ENCODE measurements around the gene SOCS6. TPM values are rescaled to one million over a fixed set of nuclear protein-coding genes. Genes with fewer than 3 reads are reported as not detected.

The SOCS6 gene
- total RNA-seq, 6 experiments from 2014 or later, result 26.4 to 35.3 (median 30.7) TPM

DNA sequence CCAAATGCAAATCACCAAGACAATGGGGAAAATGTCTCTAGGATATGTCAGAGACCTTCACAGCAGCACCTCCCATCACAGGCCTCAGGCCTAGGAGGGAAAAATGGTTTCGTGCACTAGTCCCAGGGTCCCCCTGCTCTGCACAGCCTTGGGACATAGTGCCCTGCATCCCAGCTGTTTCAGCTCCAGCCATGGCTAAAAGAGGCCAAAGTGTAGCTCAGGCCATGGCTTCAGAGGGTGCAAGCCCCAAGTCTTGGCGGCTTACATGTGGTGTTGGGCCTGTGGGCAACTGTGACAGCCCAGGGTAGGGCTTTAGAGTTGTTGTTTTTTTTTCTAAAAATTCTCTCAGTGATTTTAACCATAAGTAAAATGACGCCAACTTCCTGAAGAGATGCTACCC, 25.5 kb upstream of the SOCS6 start:
- H3K9me3 Mint-ChIP-seq, result no peaks in the 10 kb centered on the region
- TF ChIP-seq, protein P1, sequence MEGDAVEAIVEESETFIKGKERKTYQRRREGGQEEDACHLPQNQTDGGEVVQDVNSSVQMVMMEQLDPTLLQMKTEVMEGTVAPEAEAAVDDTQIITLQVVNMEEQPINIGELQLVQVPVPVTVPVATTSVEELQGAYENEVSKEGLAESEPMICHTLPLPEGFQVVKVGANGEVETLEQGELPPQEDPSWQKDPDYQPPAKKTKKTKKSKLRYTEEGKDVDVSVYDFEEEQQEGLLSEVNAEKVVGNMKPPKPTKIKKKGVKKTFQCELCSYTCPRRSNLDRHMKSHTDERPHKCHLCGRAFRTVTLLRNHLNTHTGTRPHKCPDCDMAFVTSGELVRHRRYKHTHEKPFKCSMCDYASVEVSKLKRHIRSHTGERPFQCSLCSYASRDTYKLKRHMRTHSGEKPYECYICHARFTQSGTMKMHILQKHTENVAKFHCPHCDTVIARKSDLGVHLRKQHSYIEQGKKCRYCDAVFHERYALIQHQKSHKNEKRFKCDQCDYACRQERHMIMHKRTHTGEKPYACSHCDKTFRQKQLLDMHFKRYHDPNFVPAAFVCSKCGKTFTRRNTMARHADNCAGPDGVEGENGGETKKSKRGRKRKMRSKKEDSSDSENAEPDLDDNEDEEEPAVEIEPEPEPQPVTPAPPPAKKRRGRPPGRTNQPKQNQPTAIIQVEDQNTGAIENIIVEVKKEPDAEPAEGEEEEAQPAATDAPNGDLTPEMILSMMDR (IDR thresholded peaks at IDR 0.05), result no peak
- H3K27me3 Mint-ChIP-seq (ENCODE audit: insufficient read depth), result no peaks in the 10 kb centered on the region
- H3K4me1 Mint-ChIP-seq (ENCODE audit: low read depth), result no peaks in the 10 kb centered on the region
- DNase-seq, result no peak
- H3K36me3 Mint-ChIP-seq (ENCODE audit: low read depth), result no peaks in the 10 kb centered on the region
- H3K27ac Mint-ChIP-seq, result no peak overlapping the region
- H3K4me3 Mint-ChIP-seq, result no peak overlapping the region

DNA sequence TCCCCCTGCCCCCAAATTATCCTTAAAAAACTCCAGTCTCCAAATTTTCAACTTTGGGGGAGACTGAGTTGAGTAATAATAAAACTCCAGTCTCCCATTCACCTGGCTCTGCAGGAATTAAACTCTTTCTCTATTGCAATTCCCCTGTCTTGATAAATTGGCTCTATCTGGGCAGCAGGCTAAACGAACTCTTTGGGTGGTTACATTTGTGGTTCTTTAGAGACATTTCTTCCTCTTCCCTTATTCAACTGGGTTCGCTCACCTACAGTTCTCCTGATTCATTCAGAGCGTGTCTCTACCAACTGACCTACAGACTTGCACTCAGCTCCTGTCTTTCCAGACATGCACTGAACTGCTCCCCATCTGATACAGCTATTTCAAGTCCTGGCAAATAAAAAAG, 17.1 kb upstream of the SOCS6 start:
- no peak for DNase-seq
- Mint-ChIP-seq H3K9me3 (peaks cover 31% of the 10 kb centered on the region), H3K27ac (no peak overlapping the region), H3K4me1 (ENCODE audit: low read depth) (no peaks in the 10 kb centered on the region), H3K27me3 (ENCODE audit: insufficient read depth) (peaks cover 3% of the 10 kb centered on the region; the same call in 1 of the 2 replicates), H3K4me3 (no peak overlapping the region), H3K36me3 (ENCODE audit: low read depth) (peaks cover 27% of the 10 kb centered on the region)
- TF ChIP-seq, protein P1 (IDR thresholded peaks at IDR 0.05), result no peak

DNA sequence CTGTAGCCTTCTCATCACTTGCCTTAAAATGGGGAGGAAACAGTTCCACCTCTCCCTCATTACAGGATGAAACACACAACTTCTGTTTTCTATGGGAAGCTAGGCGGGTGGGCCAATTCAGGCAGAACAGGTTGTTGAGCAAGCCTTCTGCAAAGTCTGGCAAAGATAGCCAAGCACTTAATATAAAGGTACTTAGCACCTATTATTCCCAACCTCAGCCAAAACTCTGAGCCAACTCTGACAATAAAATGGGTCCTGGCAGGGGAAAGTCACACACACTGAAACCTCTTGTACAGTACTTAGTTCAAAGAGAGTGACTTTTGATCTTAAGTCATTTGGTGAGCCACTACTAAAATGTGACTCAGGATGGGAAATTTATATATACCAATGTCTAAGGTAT, 15.8 kb upstream of the SOCS6 start:
- H3K4me3 Mint-ChIP-seq, result no peak overlapping the region
- H3K27ac Mint-ChIP-seq, result no peak overlapping the region
- peaks cover 27% of the 10 kb centered on the region for H3K36me3 Mint-ChIP-seq (ENCODE audit: low read depth)
- no peaks in the 10 kb centered on the region for H3K4me1 Mint-ChIP-seq (ENCODE audit: low read depth)
- DNase-seq, result no peak
- TF ChIP-seq, protein P1 (IDR thresholded peaks at IDR 0.05), result no peak
- H3K27me3 Mint-ChIP-seq (ENCODE audit: insufficient read depth), result peaks cover 3% of the 10 kb centered on the region; the same call in 1 of the 2 replicates
- H3K9me3 Mint-ChIP-seq, result peaks cover 31% of the 10 kb centered on the region

DNA sequence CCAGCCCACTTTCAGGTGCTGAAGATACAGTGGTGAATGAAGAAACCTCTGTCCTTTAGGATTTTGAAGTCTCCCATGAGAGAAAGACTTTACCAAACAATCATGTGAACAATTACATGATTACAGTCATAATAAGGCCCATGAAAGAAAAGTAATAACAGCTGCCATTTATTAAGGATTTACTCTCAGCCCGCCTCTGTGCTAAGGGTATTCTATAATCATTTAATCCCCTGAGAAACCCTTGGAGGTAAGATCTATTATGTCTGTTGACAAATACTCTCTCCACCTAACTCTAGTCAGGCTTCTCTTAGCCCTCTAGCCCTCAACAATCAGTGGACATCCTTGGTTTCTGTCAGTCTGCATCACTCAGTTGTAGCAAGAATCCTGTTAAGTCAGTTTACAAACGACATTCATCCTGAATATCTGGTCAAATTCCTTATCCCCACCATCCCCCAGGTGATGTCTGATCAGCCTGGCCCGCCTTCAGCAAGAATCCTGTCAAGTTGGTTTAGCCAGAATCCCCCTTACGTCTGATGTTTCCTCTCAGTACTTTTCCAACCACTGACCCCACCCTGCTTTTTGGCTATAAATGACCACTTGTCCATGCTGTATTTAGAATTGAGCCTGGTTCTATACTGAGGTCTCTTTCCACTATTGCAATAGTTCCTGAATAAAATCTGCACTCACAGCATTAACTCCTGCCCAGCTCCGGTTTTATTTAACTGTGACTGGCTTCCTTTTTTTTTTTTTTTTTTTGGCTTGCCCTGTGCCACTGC, 12.2 kb upstream of the SOCS6 start:
- TF ChIP-seq, protein P1 (IDR thresholded peaks at IDR 0.05), result no peak
- Mint-ChIP-seq H3K4me1 (ENCODE audit: low read depth) (peaks cover 18% of the 10 kb centered on the region), H3K36me3 (ENCODE audit: low read depth) (peaks cover 20% of the 10 kb centered on the region), H3K4me3 (no peak overlapping the region), H3K9me3 (peaks cover 19% of the 10 kb centered on the region), H3K27ac (no peak overlapping the region), H3K27me3 (ENCODE audit: insufficient read depth) (peaks cover 3% of the 10 kb centered on the region; the same call in 1 of the 2 replicates)
- DNase-seq, result no peak

DNA sequence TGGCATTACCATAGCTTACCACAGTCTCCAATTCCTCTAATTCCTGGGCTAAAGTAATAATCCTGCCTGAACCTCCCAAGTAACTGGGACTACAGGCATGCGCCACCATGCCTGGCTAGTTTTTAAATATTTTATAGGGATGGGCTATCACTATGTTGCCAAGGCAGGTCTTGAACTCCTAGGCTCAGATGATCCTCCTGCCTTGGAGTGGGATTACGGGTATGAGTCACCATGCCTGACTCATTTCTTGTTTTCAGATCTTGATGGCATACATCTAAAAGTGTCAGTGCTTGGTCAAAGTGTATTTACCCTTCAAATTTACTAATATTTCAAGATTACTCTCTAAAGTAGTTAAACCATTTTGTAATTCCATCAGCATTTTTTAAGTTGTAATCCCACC, 9.4 kb upstream of the SOCS6 start:
- H3K4me1 Mint-ChIP-seq (ENCODE audit: low read depth), result peaks cover 27% of the 10 kb centered on the region
- TF ChIP-seq, protein P1 (IDR thresholded peaks at IDR 0.05), result no peak
- H3K4me3 Mint-ChIP-seq, result no peak overlapping the region
- no peak for DNase-seq
- peaks cover 9% of the 10 kb centered on the region for H3K36me3 Mint-ChIP-seq (ENCODE audit: low read depth)
- H3K27ac Mint-ChIP-seq, result no peak overlapping the region
- peaks cover 4% of the 10 kb centered on the region; the same call in 1 of the 2 replicates for H3K9me3 Mint-ChIP-seq
- peaks cover 5% of the 10 kb centered on the region; the same call in 1 of the 2 replicates for H3K27me3 Mint-ChIP-seq (ENCODE audit: insufficient read depth)
